NB4 (cell line): ENCODE results near the gene TCF3.

Source experiments
- DNase-seq: peaks from one replicate; pipeline ENCODE4 v3.0.0; 2010; ENCODE audit warnings: low read depth
- H3K4me3 ChIP-seq: one replicate; pipeline ENCODE4 v1.5.1; 2011; ENCODE audit warnings: mild to moderate bottlenecking, low read depth, low read length, moderate library complexity
- MYC ChIP-seq: IDR thresholded peaks from 2 replicates; pipeline ENCODE4 v1.6.1; 2011; ENCODE audit warnings: low read depth, low read length
- POLR2A ChIP-seq: IDR thresholded peaks from 2 replicates; pipeline ENCODE4 v1.6.1; 2011; ENCODE audit warnings: mild to moderate bottlenecking; ENCODE audit not compliant: insufficient read length; ENCODE audit errors: extremely low read depth
- TF ChIP-seq, protein P1 (sequence below): IDR thresholded peaks from 2 replicates; pipeline ENCODE4 v1.6.1; 2011; ENCODE audit warnings: low read depth, low read length
- TF ChIP-seq, protein P2 (sequence below): IDR thresholded peaks from one replicate; pipeline ENCODE4 v1.5.1; 2012; ENCODE audit warnings: low read depth, low read length

The TCF3 gene

DNA sequence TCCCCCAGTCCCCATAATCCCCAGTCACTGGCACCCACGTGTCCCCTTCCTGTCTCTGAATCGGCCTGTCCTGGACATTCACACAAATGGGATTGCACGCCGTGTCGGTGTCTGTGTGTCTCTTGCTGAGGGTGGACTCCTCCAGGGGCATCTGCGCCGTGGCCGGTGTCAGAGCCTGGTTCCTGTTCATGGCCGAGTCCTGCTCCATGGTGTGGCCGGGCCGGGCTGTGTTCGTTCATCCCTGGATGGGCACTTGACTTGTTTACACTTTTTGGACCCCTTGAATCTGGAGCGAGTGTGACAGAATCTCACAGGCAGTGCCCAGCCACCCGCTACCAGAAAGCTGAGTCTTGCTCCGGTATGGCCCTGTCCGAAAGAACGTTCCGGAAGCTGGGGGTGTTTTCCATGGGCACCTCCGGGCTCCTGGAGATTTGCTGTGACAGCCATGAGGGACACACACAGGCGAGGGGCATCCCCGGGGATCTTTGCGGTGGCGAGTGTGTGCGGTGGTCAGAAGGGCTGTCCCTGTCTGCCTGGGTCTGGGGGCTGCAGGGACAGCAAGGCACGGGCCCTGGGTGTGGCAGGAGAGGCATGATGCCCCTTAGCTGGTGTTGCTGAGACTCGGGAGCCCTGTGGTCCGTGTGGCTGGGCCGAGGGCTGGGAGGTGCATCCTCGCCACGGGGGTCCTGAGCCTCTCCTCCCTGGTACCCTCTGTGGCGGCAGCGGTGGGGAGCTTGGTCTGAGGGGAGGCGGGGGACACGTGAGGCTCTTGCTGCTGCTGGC lies 77.9 kb downstream of the TCF3 start:
- no peak for DNase-seq

DNA sequence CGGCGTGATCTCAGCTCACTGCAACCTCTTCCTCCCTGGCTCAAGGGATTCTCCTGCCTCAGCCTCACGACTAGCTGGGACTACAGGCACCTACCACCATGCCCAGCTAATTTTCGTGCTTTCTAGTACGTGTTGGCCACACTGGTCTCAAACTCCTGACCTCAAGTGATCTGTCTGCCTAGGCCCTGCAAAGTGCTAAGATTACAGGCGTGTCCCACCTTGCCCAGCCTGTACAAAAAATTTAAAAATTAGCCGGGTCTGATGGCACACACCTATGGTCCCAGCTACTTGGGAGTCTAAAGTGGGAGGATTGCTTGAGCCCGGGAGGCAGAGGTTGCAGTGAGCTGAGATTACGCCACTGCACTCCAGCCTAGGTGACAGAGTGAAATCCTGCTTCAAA lies 79.6 kb downstream of the TCF3 start:
- DNase-seq = no peak
- TF ChIP-seq MYC (no peak), POLR2A (no peak)
- TF ChIP-seq, protein P1, sequence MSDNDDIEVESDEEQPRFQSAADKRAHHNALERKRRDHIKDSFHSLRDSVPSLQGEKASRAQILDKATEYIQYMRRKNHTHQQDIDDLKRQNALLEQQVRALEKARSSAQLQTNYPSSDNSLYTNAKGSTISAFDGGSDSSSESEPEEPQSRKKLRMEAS = no peak
- TF ChIP-seq, protein P2, sequence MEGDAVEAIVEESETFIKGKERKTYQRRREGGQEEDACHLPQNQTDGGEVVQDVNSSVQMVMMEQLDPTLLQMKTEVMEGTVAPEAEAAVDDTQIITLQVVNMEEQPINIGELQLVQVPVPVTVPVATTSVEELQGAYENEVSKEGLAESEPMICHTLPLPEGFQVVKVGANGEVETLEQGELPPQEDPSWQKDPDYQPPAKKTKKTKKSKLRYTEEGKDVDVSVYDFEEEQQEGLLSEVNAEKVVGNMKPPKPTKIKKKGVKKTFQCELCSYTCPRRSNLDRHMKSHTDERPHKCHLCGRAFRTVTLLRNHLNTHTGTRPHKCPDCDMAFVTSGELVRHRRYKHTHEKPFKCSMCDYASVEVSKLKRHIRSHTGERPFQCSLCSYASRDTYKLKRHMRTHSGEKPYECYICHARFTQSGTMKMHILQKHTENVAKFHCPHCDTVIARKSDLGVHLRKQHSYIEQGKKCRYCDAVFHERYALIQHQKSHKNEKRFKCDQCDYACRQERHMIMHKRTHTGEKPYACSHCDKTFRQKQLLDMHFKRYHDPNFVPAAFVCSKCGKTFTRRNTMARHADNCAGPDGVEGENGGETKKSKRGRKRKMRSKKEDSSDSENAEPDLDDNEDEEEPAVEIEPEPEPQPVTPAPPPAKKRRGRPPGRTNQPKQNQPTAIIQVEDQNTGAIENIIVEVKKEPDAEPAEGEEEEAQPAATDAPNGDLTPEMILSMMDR = no peak
- H3K4me3 ChIP-seq = no peak overlapping the region

More for the DNA sequence above, 77.9 kb downstream of the TCF3 start:
- TF ChIP-seq, protein P2 = no peak
- H3K4me3 ChIP-seq = no peak overlapping the region

DNA sequence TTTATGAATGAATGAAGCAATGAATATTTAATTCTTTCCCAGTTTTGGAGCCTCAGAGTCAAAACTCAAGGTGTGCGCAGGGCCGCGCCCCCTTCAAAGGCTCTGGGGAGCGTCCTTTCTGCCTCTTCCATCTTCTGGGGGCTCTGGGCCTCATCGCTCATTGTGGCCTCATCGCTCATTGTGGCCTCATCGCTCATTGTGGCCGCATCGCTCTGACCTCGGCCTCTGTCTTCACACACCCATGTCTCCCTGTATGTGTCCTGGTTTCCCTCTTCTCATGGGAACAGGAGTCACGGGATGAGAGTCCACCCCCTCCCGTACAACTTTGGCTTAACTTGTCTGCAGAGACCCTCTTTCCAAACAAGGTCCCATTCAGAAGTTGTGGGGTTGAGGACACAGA lies 81.1 kb downstream of the TCF3 start:
- H3K4me3 ChIP-seq = no peak overlapping the region
- TF ChIP-seq MYC (no peak), POLR2A (no peak)
- TF ChIP-seq, protein P1 = no peak
- TF ChIP-seq, protein P2 = no peak
- DNase-seq = no peak

DNA sequence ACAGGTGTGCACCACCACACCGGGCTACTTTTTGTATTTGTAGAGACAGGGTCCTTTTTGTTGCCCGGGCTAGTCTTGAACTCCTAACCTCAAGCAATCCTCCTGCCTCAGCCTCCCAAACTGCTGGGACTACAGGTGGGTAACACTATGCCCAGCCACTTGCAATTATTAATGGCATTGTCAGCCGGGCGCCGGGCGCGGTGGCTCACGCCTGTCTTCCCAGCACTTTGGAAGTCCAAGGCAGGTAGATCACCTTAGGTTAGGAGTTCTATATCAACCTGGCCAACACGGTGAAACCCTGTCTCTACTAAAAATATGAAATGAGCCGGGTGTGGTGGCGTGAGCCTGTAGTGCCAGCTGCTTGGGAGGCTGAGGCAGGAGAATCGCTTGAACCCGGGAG lies 81.6 kb downstream of the TCF3 start:
- TF ChIP-seq, protein P2 = no peak
- TF ChIP-seq, protein P1 = no peak
- TF ChIP-seq POLR2A (no peak), MYC (no peak)
- H3K4me3 ChIP-seq = no peak overlapping the region
- DNase-seq = no peak

DNA sequence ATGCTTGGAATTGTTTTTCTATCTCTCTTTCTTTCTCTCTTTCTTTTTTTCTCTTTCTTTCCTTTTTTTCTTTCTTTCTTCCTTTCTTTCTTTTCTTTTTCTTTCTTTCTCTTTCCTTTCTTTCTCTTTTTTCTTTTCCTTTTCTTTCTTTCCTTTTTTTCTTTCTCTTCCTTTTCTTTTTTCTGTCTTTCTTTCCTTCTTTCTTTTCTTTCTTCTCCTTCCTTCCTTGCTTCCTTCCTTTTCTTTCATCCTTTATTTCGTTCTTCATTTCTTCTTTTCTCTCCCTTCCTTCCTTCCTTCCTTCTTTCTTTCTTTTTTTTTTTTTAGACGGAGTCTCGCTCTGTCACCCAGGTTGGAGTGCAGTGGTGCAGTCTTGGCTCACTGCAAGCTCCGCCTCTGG lies 82.4 kb downstream of the TCF3 start:
- no peak overlapping the region for H3K4me3 ChIP-seq
- TF ChIP-seq, protein P1 = no peak
- TF ChIP-seq POLR2A = no peak
- TF ChIP-seq MYC = no peak
- TF ChIP-seq, protein P2 = no peak
- DNase-seq = no peak
